WTC11 (cell line): Measurements from ENCODE around the gene RPEL1. TPM values are rescaled to one million over a fixed set of nuclear protein-coding genes. Genes with fewer than 3 reads are reported as not detected.

ENCODE experiments used
- ATAC-seq: fragments of 200-7000 bp; cut with Tn5 transposase; 2 replicates; pipeline ENCODE4 v1.10.0; 2021; ENCODE audit warnings: mild to moderate bottlenecking, moderate library complexity
- CTCF ChIA-PET: fragments of 300-600 bp; sonication (Branson Sonifier 250); formaldehyde crosslinking; loops from one replicate; lab custom pipeline; 2021; ENCODE audit warnings: antibody characterized with exemption; lab: Charles Lee
- POLR2A ChIA-PET: fragments of 350-600 bp; sonication (Branson Sonifier 250); formaldehyde crosslinking; loops from one replicate; lab custom pipeline; 2021; ENCODE audit warnings: antibody characterized with exemption; lab: Charles Lee
- DNase-seq: peaks from one replicate; pipeline ENCODE4 v3.0.0; 2021; ENCODE audit warnings: low spot score
- H3K27ac Mint-ChIP-seq: 2 replicates; pipeline ENCODE4 v1.8.0; 2021; ENCODE audit warnings: mixed read lengths
- H3K27me3 Mint-ChIP-seq: 2 replicates; pipeline ENCODE4 v1.8.0; 2021; ENCODE audit warnings: low read depth, mild to moderate bottlenecking, moderate library complexity, mixed read lengths
- H3K36me3 Mint-ChIP-seq: 2 replicates; pipeline ENCODE4 v1.8.0; 2021; ENCODE audit warnings: mixed read lengths
- H3K4me1 Mint-ChIP-seq: 2 replicates; pipeline ENCODE4 v1.8.0; 2022; ENCODE audit warnings: mixed read lengths
- H3K4me3 Mint-ChIP-seq: 2 replicates; pipeline ENCODE4 v1.8.0; 2021; ENCODE audit warnings: mild to moderate bottlenecking, moderate library complexity, mixed read lengths
- H3K9me3 Mint-ChIP-seq: 2 replicates; pipeline ENCODE4 v1.8.0; 2021; ENCODE audit warnings: mixed read lengths
- EMX1 ChIP-seq: fragments of 250-450 bp; sonication (Bioruptor Pico); IDR thresholded peaks from 2 replicates; pipeline ENCODE4 v1.8.0; 2021; ENCODE audit warnings: mild to moderate bottlenecking
- FOXJ3 ChIP-seq: sonication (generic); formaldehyde crosslinking; IDR thresholded peaks from 2 replicates; pipeline ENCODE4 v1.9.0; 2021; ENCODE audit warnings: missing genetic modification reagents, mild to moderate bottlenecking, borderline replicate concordance
- FOXP1 ChIP-seq: sonication (generic); formaldehyde crosslinking; IDR thresholded peaks from 2 replicates; pipeline ENCODE4 v1.8.0; 2022; ENCODE audit warnings: missing genetic modification reagents, mild to moderate bottlenecking, moderate library complexity, borderline replicate concordance
- GABPB1 ChIP-seq: sonication (generic); formaldehyde crosslinking; IDR thresholded peaks from 2 replicates; pipeline ENCODE4 v1.8.1; 2023; ENCODE audit warnings: mild to moderate bottlenecking, missing genetic modification reagents
- IRF2 ChIP-seq: sonication (generic); formaldehyde crosslinking; IDR thresholded peaks from 2 replicates; pipeline ENCODE4 v1.8.0; 2022; ENCODE audit warnings: low read depth, missing genetic modification reagents, borderline replicate concordance
- MXD4 ChIP-seq: fragments of 250-450 bp; sonication (Bioruptor Pico); IDR thresholded peaks from 2 replicates; pipeline ENCODE4 v1.8.0; 2021; ENCODE audit warnings: mild to moderate bottlenecking, moderate library complexity, borderline replicate concordance
- SMAD3 ChIP-seq: sonication (generic); formaldehyde crosslinking; IDR thresholded peaks from 2 replicates; pipeline ENCODE4 v1.8.0; 2022; ENCODE audit warnings: missing genetic modification reagents, mild to moderate bottlenecking, borderline replicate concordance
- STAT6 ChIP-seq: sonication (generic); formaldehyde crosslinking; conservative IDR thresholded peaks from 2 replicates; pipeline ENCODE4 v1.8.1; 2023; ENCODE audit warnings: mild to moderate bottlenecking, low read depth, missing genetic modification reagents, moderate library complexity
- TCF7 ChIP-seq: sonication (generic); formaldehyde crosslinking; IDR thresholded peaks from 2 replicates; pipeline ENCODE4 v1.8.0; 2022; ENCODE audit warnings: mild to moderate bottlenecking, low read depth, missing genetic modification reagents, moderate library complexity
- TEAD1 ChIP-seq: sonication (generic); formaldehyde crosslinking; IDR thresholded peaks from 2 replicates; pipeline ENCODE4 v1.8.0; 2022; ENCODE audit warnings: mild to moderate bottlenecking, missing genetic modification reagents
- ZMAT4 ChIP-seq: fragments of 250-450 bp; sonication (Bioruptor Pico); IDR thresholded peaks from 2 replicates; pipeline ENCODE4 v1.9.0; 2021; ENCODE audit warnings: mild to moderate bottlenecking
- ZNF219 ChIP-seq: sonication (generic); formaldehyde crosslinking; IDR thresholded peaks from 2 replicates; pipeline ENCODE4 v1.8.0; 2023; ENCODE audit warnings: missing genetic modification reagents, mild to moderate bottlenecking, borderline replicate concordance
- ZNF317 ChIP-seq: sonication (generic); formaldehyde crosslinking; IDR thresholded peaks from 2 replicates; pipeline ENCODE4 v1.8.1; 2023; ENCODE audit warnings: low read depth, mild to moderate bottlenecking, moderate library complexity, missing genetic modification reagents, borderline replicate concordance
- ZNF396 ChIP-seq: fragments of 250-450 bp; sonication (Bioruptor Pico); IDR thresholded peaks from 2 replicates; pipeline ENCODE4 v1.8.0; 2021; ENCODE audit warnings: mild to moderate bottlenecking, moderate library complexity, borderline replicate concordance
- ZNF671 ChIP-seq: fragments of 250-450 bp; sonication (Bioruptor Pico); IDR thresholded peaks from 2 replicates; pipeline ENCODE4 v1.8.0; 2021; ENCODE audit warnings: mild to moderate bottlenecking
- total RNA-seq: library from RNA; stranded (reverse); gene quantifications from 3 replicates; pipeline ENCODE4 v1.2.3, GENCODE V29; 2021
- TF ChIP-seq, protein P1 (sequence below): fragments of 200-600 bp; IDR thresholded peaks from 2 replicates; pipeline ENCODE4 v1.8.0; 2022; ENCODE audit warnings: antibody characterized with exemption
- TF ChIP-seq, protein P2 (sequence below): fragments of 250-450 bp; sonication (Bioruptor Pico); IDR thresholded peaks from 2 replicates; pipeline ENCODE4 v2.1.2; 2022; ENCODE audit warnings: mild to moderate bottlenecking, moderate library complexity
- TF ChIP-seq, protein P3 (sequence below): sonication (generic); formaldehyde crosslinking; IDR thresholded peaks from 2 replicates; pipeline ENCODE4 v1.8.0; 2022; ENCODE audit warnings: mild to moderate bottlenecking, missing genetic modification reagents
- TF ChIP-seq, protein P4 (sequence below): sonication (generic); formaldehyde crosslinking; IDR thresholded peaks from 2 replicates; pipeline ENCODE4 v1.8.1; 2023; ENCODE audit warnings: mild to moderate bottlenecking, missing genetic modification reagents, moderate library complexity
- TF ChIP-seq, protein P5 (sequence below): sonication (generic); formaldehyde crosslinking; IDR thresholded peaks from 2 replicates; pipeline ENCODE4 v1.8.1; 2023; ENCODE audit warnings: mild to moderate bottlenecking, missing genetic modification reagents, moderate library complexity

The RPEL1 gene
- total RNA-seq, 1 experiment from 2014 or later, result 0.09 TPM

GRCh38 chr10:103254538-103255325, 9.0 kb downstream of the RPEL1 start:
- TF ChIP-seq TEAD1 (CRISPR knock-in tag) (no peak), SMAD3 (CRISPR knock-in tag) (no peak), TCF7 (CRISPR knock-in tag) (no peak), FOXJ3 (no peak), ZMAT4 (no peak), STAT6 (no peak), ZNF219 (CRISPR knock-in tag) (no peak), ZNF396 (CRISPR knock-in tag) (no peak), ZNF671 (CRISPR knock-in tag) (no peak), EMX1 (CRISPR knock-in tag) (no peak), FOXP1 (CRISPR knock-in tag) (no peak), GABPB1 (CRISPR knock-in tag) (no peak), MXD4 (CRISPR knock-in tag) (no peak), IRF2 (no peak), ZNF317 (no peak)
- TF ChIP-seq, protein P1, sequence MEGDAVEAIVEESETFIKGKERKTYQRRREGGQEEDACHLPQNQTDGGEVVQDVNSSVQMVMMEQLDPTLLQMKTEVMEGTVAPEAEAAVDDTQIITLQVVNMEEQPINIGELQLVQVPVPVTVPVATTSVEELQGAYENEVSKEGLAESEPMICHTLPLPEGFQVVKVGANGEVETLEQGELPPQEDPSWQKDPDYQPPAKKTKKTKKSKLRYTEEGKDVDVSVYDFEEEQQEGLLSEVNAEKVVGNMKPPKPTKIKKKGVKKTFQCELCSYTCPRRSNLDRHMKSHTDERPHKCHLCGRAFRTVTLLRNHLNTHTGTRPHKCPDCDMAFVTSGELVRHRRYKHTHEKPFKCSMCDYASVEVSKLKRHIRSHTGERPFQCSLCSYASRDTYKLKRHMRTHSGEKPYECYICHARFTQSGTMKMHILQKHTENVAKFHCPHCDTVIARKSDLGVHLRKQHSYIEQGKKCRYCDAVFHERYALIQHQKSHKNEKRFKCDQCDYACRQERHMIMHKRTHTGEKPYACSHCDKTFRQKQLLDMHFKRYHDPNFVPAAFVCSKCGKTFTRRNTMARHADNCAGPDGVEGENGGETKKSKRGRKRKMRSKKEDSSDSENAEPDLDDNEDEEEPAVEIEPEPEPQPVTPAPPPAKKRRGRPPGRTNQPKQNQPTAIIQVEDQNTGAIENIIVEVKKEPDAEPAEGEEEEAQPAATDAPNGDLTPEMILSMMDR, result no peak
- TF ChIP-seq, protein P2, sequence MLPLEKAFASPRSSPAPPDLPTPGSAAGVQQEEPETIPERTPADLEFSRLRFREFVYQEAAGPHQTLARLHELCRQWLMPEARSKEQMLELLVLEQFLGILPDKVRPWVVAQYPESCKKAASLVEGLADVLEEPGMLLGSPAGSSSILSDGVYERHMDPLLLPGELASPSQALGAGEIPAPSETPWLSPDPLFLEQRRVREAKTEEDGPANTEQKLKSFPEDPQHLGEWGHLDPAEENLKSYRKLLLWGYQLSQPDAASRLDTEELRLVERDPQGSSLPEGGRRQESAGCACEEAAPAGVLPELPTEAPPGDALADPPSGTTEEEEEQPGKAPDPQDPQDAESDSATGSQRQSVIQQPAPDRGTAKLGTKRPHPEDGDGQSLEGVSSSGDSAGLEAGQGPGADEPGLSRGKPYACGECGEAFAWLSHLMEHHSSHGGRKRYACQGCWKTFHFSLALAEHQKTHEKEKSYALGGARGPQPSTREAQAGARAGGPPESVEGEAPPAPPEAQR (CRISPR knock-in tag), result no peak
- TF ChIP-seq, protein P3, sequence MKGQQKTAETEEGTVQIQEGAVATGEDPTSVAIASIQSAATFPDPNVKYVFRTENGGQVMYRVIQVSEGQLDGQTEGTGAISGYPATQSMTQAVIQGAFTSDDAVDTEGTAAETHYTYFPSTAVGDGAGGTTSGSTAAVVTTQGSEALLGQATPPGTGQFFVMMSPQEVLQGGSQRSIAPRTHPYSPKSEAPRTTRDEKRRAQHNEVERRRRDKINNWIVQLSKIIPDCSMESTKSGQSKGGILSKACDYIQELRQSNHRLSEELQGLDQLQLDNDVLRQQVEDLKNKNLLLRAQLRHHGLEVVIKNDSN (CRISPR knock-in tag), result no peak
- TF ChIP-seq, protein P4, sequence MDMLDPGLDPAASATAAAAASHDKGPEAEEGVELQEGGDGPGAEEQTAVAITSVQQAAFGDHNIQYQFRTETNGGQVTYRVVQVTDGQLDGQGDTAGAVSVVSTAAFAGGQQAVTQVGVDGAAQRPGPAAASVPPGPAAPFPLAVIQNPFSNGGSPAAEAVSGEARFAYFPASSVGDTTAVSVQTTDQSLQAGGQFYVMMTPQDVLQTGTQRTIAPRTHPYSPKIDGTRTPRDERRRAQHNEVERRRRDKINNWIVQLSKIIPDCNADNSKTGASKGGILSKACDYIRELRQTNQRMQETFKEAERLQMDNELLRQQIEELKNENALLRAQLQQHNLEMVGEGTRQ (CRISPR knock-in tag), result no peak
- TF ChIP-seq, protein P5, sequence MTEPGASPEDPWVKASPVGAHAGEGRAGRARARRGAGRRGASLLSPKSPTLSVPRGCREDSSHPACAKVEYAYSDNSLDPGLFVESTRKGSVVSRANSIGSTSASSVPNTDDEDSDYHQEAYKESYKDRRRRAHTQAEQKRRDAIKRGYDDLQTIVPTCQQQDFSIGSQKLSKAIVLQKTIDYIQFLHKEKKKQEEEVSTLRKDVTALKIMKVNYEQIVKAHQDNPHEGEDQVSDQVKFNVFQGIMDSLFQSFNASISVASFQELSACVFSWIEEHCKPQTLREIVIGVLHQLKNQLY (CRISPR knock-in tag), result no peak
- DNase-seq, result no peak
- ATAC-seq, result no peak
- CTCF ChIA-PET, result interaction anchor here (0.6 to 1.1 kb wide), 5 partner anchors 10 to 181 kb away, joined by 3 to 11 read pairs (median 3); partner anchors contain the start of gene INA
- Mint-ChIP-seq H3K4me3 (no peak overlapping the region), H3K9me3 (peaks cover 25% of the 10 kb centered on the region), H3K27ac (no peak overlapping the region), H3K4me1 (no peaks in the 10 kb centered on the region), H3K36me3 (peaks cover 14% of the 10 kb centered on the region), H3K27me3 (no peaks in the 10 kb centered on the region; the same call in none of the 2 replicates)
- POLR2A ChIA-PET, result interaction anchor here (0.6 to 0.7 kb wide), 2 partner anchors 24 to 192 kb away, joined by 3 to 6 read pairs; no protein-coding TSS in a partner anchor
